Measurements from ENCODE around the gene KCNQ1. TPM values are rescaled to one million over a fixed set of nuclear protein-coding genes. Genes with fewer than 3 reads are reported as not detected.

Gene KCNQ1
- total RNA-seq, 4 donors from 2014 or later, result 0.81 to 2.2 (median 1.6) TPM

DNA sequence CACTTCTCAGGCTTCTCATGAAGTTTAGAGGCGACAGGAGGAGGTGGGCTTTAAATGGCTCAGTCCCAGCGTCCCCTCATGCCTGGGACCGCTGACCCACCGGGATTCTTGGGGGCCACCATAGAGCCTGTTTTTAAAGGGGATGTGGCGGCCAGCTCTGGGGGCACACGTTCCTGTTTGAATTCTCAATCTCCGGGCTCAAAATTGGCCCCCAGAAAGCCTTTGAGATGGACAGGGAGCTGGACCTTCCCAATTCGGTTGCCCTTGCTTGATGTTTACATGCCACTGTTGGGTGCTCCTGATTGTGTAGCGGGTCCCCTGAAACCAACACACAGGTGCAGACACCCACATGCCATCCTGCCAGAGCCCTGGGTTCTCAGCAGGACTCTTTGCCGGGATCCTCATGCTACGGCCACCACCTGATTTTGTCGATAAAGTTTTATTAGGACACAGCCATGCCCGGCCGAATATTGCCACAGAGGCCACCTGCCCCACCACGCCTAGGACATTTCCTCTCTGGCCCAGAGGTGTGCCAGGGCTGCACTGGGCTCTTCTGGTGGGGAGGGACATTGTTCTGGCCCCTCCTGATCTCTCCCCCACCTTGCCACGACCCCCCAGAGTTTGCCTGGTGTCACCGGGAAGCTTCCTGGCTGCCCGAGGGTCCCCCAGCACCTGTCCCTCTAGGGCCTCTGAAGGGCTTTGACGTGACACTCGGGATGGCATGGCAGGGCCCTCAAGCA is 71.6 kb downstream of the KCNQ1 start:
- intact Hi-C loops (cut with DNase I; ENCODE audit: low total_unique reads), result no loop called here
- DNase-seq (ENCODE audit: low spot score in 2 of 2), result peak in 1 of 2 donors; percentile 81
- no peak overlapping the region for H3K4me3 ChIP-seq (ENCODE audit: low read depth, poor library complexity, severe bottlenecking)
- TF ChIP-seq POLR2A (IDR thresholded peaks at IDR 0.05), result no peak
- no peak for TF ChIP-seq CTCF (IDR thresholded peaks at IDR 0.05)
- WGBS, 2 donors, result 87 to 92% methylated on average over 19 to 20 of the region's 20 CpGs

DNA sequence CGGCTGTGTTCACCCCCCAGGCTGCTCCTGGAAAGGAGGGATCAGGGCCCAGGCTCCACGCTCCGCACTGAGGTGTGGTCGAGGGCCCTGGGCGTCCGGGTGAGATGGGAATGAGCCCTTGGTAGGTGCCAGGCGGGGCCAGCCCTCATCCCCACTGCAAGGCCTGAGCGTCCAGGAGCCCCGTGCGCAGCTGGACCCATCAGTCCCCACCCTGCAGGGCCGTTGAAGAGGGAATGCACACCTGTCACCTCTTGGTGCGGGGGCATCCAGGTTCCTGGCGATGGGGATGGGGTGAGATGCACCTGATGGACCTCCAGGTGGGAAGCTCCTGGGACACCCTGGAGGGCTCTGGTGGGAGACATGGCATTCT is 72.2 kb downstream of the KCNQ1 start:
- intact Hi-C loops (cut with DNase I; ENCODE audit: low total_unique reads), result no loop called here
- 70 to 83% methylated on average over 1 to 6 of the region's 13 CpGs for WGBS, 2 donors
- no peak for TF ChIP-seq CTCF (IDR thresholded peaks at IDR 0.05)
- no peak for TF ChIP-seq POLR2A (IDR thresholded peaks at IDR 0.05)
- DNase-seq (ENCODE audit: low spot score in 2 of 2), result peak; percentile 2 to 80
- no peak overlapping the region for H3K4me3 ChIP-seq (ENCODE audit: low read depth, poor library complexity, severe bottlenecking)

GRCh38 chr11:2517386-2518064 is 72.7 kb downstream of the KCNQ1 start:
- WGBS, 2 donors, result 58 to 69% methylated on average over 25 to 26 of the region's 26 CpGs
- intact Hi-C loops (cut with DNase I; ENCODE audit: low total_unique reads), result no loop called here
- DNase-seq (ENCODE audit: low spot score in 2 of 2), result peak; percentile 9 to 71
- H3K4me3 ChIP-seq (ENCODE audit: low read depth, poor library complexity, severe bottlenecking), result no peak overlapping the region
- TF ChIP-seq POLR2A (IDR thresholded peaks at IDR 0.05) (no peak), CTCF (IDR thresholded peaks at IDR 0.05) (no peak)

DNA sequence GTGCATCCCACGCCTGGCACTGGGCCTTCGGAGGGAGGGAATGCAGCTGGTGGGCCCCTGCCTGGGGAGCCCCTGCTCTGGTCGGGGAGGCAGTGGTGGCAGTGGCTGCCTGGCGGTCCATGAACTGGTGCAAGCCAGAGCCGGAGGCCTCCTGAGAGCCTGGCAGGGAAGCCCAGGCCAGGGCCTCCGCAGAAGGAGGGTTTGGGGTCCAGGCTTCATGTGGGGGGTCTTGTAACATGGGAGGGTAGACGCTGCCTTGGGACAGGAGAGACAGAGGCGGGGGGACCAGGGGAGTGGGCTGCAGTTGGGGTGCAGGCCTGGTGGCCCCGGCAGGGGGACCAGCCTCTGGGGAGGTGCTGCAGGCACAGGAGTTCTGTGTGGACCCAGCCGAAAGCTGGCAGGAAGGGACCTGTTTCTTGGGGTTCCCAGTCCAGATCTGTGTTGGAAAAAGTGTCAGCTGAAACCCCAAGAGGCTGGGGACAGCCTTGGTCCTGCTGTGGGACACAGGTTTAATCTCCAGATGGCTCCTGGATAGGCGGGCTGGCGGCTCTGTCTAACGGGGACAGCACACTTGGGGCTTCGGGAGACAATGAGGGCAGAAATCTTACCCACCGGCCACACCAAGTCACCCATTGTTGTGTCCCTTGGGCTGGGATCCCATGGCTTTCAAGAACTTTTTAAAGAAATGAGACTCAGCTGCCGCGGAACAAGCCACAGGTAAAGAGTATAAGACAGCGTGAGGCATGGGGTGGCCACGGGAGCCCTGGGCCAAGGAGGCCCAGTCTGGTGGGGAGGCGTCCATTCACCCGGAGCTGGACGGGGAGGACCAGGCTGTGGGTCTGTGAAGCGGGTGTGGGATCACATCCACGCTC is 73.5 kb downstream of the KCNQ1 start:
- intact Hi-C loops (cut with DNase I; ENCODE audit: low total_unique reads), result no loop called here
- WGBS, 2 donors, result 88 to 90% methylated on average over 24 of the region's 24 CpGs
- DNase-seq (ENCODE audit: low spot score in 2 of 2), result peak; percentile 7 to 78
- no peak overlapping the region for H3K4me3 ChIP-seq (ENCODE audit: low read depth, poor library complexity, severe bottlenecking)
- TF ChIP-seq CTCF (IDR thresholded peaks at IDR 0.05) (no peak), POLR2A (IDR thresholded peaks at IDR 0.05) (no peak)

DNA sequence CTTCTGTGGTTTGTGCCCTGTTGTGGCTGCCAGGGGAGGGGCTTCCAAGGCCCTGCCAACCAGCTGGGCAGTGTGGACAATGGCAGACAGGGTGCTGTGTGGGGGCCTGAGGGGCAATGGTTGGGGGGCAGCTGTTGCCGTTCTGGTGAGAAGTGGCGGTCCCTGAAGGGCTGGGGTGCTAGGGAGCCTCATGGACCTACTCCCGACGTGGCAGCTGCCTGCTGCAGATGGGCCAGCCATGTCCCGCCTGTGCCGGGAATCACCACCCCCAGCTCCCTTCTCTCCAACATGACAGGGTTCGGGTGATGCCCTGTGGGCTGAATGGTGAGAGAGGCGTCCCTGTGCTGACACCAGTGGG is 74.2 kb downstream of the KCNQ1 start:
- intact Hi-C loops (cut with DNase I; ENCODE audit: low total_unique reads), result no loop called here
- peak in 1 of 2 donors; percentile 83 for DNase-seq (ENCODE audit: low spot score in 2 of 2)
- H3K4me3 ChIP-seq (ENCODE audit: low read depth, poor library complexity, severe bottlenecking), result no peak overlapping the region
- 68 to 71% methylated on average over 8 of the region's 8 CpGs for WGBS, 2 donors
- TF ChIP-seq CTCF (IDR thresholded peaks at IDR 0.05), result no peak
- no peak for TF ChIP-seq POLR2A (IDR thresholded peaks at IDR 0.05)

Data from lower leg skin (tissue), 4 donors.